Epithelial cell of esophagus (primary cell): Measurements from ENCODE around the gene ATP5F1B.

Experiments
- DNase-seq: peaks from one replicate; pipeline ENCODE4 v3.0.0; 2010; ENCODE audit warnings: low read depth
- H3K4me3 ChIP-seq: 2 replicates; pipeline ENCODE4 v1.5.1; 2011; ENCODE audit warnings: mild to moderate bottlenecking, low read length, control low read depth
- TF ChIP-seq, protein P1 (sequence below): IDR thresholded peaks from 2 replicates; pipeline ENCODE4 v1.5.1; 2011; ENCODE audit warnings: low read depth, mild to moderate bottlenecking, low read length, control low read depth, inconsistent platforms; ENCODE audit not compliant: insufficient read depth; ENCODE audit errors: missing control alignments

ATP5F1B gene

DNA sequence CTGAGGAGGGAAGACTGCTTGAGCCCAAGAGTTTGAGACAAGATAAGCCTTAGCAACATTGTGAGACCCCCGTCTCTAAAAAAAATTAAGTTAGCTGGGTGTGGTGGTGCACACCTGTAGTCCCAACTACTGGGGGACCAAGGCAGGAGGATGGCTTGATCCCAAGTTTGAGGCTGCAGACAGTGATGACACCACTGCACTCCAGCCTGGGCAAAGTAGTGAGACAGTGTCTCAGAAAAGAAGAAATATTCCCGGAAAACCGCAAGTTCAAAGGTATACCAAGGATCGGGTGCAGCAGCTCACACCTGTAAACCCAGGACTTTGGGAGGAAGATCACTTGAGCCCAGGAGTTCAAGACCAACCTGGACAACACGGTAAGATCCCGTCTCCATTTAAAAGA, 36.5 kb upstream of the ATP5F1B start:
- H3K4me3 ChIP-seq: no peak overlapping the region
- no peak for DNase-seq

DNA sequence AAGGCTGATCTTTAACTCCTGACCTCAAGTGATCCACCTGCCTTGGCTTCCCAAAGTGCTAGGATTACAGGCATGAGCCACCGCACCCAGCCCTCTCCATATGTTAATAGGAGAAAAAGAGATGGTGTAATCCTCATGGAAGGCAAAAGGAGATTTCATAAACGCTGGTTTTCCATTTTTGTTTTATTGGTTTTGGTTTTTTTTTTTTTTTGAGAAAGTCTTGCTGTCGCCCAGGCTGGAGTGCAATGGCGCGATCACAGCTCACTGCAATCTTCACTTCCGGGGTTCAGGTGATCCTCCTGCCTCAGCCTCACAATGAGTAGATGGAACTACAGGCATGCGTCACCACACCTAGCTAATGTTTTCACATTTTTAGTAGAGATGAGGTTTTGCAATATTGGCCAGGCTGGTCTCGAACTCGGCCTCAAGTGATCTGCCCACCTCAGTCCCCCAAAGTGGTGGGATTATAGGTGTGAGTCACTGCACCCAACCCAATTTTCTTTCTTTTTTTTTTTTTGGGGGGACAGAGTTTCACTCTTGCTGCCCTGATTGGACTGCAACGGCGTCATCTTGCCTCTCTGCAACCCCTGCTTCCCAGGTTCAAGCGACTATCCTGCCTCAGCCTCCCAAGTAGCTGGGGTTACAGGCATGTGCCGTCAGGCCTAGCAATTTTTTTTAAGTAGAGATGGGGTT, 34.2 kb upstream of the ATP5F1B start:
- TF ChIP-seq, protein P1, sequence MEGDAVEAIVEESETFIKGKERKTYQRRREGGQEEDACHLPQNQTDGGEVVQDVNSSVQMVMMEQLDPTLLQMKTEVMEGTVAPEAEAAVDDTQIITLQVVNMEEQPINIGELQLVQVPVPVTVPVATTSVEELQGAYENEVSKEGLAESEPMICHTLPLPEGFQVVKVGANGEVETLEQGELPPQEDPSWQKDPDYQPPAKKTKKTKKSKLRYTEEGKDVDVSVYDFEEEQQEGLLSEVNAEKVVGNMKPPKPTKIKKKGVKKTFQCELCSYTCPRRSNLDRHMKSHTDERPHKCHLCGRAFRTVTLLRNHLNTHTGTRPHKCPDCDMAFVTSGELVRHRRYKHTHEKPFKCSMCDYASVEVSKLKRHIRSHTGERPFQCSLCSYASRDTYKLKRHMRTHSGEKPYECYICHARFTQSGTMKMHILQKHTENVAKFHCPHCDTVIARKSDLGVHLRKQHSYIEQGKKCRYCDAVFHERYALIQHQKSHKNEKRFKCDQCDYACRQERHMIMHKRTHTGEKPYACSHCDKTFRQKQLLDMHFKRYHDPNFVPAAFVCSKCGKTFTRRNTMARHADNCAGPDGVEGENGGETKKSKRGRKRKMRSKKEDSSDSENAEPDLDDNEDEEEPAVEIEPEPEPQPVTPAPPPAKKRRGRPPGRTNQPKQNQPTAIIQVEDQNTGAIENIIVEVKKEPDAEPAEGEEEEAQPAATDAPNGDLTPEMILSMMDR: no peak
- no peak overlapping the region for H3K4me3 ChIP-seq
- no peak for DNase-seq

More for the DNA sequence above, 36.5 kb upstream of the ATP5F1B start:
- TF ChIP-seq, protein P1: no peak

DNA sequence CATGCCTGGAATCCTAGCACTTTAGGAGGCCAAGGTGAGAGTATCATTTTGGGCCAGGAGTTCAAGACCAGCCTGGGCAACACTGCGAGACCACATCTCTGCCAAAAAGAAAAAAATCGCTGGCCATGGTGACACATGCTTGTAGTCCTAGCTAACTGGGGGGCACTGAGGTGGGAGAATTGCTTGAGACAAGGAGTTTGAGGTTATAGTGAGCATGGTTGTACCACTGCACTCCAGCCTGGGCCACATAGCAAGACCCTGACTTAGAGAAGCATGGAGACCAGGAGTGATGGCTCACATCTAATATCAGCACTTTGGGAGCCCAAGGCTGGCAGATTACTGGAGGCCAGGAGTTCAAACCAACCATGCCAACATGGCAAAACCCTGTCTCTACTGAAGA, 33.1 kb upstream of the ATP5F1B start:
- TF ChIP-seq, protein P1: no peak
- no peak for DNase-seq
- H3K4me3 ChIP-seq: no peak overlapping the region

DNA sequence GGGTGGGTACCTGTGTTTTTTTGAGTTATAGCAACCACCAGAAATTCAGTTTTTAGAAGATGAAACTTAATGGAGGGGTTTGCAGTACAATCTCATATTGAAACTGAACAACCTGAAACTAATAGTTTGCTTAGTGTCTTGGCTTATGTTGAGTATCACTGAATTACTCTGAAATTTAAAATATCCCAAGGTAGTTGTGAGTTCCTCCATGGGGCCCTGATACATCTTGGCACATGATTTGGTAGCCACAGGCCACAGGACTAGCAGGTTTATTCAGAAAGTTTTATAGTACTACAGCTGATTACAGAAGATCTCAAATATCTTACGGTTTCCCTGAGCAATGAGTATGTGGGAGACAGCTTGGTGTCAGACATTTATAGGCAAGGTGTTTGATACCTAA, 31.9 kb upstream of the ATP5F1B start:
- no peak for DNase-seq
- H3K4me3 ChIP-seq: no peak overlapping the region
- TF ChIP-seq, protein P1: no peak

DNA sequence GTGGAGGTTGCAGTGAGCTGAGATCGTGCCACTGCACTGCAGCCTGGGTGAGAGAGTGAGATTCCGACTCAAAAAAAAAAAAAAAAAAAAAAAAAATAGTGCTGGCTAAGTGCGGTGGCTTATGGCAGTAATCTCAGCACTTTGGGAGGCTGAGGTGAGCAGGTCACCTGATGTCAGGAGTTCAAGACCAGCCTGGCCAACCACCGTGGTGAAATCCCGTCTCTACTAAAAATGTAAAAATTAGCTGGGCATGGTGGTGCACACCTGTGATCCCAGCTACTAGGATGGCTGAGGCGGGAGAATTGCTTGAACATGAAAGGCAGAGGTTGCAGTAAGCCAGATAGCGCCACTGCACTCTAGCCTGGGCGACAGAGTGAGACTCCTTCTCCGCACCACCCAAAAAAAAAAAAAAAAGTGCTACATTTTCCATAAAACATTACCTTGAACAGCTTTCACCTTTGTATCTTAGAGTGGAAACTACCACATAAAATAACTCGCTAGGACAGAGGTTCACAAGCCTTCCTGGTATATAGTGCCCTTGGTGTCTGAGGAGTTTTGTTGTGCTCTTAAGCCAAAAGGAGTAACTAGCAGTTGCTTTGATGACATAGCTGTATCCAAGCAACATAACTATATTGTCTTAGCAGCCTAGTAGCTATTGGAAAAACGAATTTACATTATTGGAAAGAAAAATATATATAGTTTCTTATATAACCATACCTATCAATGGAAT, 31.2 kb upstream of the ATP5F1B start:
- DNase-seq: no peak
- H3K4me3 ChIP-seq: no peak overlapping the region
- TF ChIP-seq, protein P1: no peak

DNA sequence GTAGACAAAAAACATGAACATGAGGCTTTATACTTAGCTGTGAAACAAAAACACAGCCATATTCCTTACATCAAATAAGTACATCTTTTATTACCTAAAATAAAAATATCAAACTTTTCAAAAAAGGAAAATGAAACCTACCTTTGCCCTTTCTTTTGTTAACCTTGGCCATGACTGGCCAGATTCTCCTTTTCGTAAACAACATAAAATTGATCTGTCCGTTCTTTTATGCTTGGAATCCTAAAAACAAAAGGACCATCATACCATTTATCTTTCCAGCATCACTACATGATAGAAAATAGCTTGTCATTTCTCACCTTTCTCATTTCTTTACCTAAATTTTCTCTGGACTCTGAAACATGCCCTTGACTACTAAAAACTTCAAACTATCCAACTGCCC, 25.8 kb upstream of the ATP5F1B start:
- no peak for DNase-seq
- TF ChIP-seq, protein P1: no peak
- no peak overlapping the region for H3K4me3 ChIP-seq
